GM21576 (cell line): ENCODE measurements around the gene MFSD12.
A peak's percentile ranks its signal among the peaks of the same experiment; 100 is the strongest.
"Not testable (repeated sequence)": the region's sequence is repeated elsewhere in the genome, so short reads cannot be mapped to it uniquely, and the experiment has no call there.

ENCODE experiments used
- ATAC-seq: cut with Tn5 transposase; IDR thresholded peaks from one replicate; pipeline ENCODE4 v1.9.1; 2021; ENCODE audit warnings: mild to moderate bottlenecking, moderate library complexity; ENCODE audit not compliant: unreplicated experiment

The MFSD12 gene

GRCh38 chr19:3510727-3511126, 46.7 kb downstream of the MFSD12 start:
- ATAC-seq = no peak

DNA sequence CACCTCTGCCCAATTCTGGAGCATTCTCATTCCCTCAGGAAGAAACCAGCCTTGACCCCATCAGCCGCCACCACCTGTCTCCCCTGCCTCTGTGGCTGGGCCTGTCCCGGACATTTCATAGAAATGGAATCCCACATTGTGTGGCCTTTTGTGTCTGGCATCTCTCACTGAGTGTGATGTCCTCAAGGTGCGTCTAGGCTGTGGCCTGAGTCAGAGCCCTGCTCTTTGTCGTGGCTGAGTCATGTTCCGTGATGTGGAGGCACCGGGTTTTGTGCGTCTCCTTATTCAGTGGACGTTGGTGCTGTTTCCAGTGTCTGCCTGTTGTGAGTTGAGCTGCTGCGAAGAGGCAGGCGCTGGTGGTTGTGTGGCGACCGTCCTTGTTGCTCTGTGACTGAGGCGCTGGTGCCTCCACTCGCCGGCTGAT, 47.8 kb downstream of the MFSD12 start:
- ATAC-seq = no peak

DNA sequence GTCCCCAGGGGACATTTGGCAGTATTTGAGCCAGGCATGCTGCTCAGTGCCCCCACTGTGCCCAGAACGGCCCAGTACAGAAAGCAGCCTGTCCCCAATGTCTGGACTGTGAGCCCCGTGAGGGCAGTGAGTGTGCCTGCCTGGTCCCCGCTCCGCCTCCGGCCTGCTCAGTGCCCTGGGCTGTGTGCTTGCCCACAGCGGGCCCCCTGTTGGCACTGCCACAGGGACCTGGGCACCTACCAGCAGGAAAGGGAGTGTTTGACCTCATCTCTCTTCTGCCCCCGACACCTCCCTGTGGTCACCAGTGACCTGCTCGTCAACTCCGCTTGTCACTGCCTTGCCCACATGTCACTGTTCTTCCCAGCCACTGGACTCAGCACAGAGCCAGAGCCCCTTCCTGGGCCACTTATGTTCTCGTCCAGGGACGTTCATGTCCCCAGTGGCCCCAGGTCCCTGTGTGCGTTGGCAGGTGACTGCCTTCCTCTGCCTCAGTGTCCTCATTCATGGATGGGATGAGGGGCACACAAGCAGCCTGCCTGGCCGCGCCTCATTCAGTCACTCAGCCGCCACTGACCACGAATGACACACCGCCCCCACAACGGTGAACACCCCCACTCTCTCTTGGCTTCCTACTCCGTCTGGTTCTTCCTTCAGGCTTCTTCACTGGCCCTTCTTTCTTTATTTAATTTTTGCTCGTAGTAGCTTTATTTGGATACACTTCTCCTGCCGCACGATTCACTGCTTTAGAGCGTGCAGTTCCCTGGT, 48.4 kb downstream of the MFSD12 start:
- ATAC-seq = no peak

- not testable (repeated sequence) for ATAC-seq
Observed at GRCh38 chr19:3508121-3508661, 49.2 kb downstream of the MFSD12 start.

DNA sequence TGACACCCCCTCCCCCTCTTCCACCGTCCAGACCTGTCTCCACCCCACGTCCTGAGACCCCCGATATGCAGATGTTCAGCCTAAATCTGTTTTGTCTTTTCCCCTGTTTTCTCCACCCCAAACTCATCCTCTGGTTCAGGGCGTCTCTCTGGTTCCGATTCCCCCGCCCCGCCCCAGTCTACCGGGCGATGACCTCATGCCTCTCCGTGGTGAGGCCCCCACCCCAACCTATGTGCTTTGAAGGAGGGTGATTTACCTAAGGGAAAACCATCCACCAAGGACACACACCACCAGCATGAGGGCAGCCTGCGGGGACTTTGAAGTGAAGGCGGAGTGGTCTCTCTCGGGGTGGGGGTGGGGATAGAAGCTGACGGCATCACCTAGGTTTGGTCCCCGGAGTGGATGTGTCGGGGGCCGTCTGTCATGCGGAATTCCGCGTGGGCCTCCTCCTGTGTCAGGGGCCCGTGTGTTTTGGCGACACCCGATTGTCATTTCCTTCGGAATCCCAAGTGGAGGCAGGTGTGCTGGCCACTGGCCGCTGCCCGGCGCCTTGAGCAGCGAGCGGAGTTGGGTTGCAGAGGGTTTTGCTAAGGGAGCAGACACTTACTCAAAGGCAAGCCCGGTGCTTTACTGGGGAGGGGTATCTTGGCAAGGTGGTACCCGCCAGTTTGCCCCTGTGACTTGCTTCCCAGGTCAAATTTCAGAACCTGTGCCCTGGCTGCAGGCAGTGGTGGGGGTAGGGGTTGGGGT, 49.8 kb downstream of the MFSD12 start:
- ATAC-seq = no peak

- peak; percentile 23 for ATAC-seq
Observed at GRCh38 chr19:3506384-3507340, 50.7 kb downstream of the MFSD12 start.

- peak; percentile 84 for ATAC-seq
Observed at GRCh38 chr19:3505598-3506383, 51.6 kb downstream of the MFSD12 start, which contains the start of gene FZR1. Gene FZR1 (plus strand): TSS chr19:3506311. CDS start chr19:3522990, 16,679 bp downstream.

DNA sequence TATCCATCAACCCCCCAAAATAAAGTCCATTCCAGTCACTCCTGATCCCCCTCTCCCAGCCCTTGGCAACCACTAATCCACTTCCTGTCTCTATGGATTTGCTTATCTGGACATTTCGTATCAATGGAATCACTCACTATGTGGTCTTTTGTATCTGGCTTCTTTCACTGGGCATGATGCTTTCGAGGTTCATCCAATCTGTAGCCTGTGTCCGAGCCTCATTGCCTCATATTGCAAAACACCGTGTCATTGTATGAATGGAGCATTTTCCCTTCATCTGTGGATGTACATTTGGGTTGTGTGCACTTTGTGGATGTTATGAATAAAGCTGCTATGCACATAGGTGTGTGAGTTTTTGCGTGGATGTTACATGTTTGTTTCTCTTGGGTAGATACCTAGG, 52.7 kb downstream of the MFSD12 start:
- ATAC-seq = no peak

GRCh38 chr19:3503036-3503572, 54.3 kb downstream of the MFSD12 start:
- no peak for ATAC-seq

DNA sequence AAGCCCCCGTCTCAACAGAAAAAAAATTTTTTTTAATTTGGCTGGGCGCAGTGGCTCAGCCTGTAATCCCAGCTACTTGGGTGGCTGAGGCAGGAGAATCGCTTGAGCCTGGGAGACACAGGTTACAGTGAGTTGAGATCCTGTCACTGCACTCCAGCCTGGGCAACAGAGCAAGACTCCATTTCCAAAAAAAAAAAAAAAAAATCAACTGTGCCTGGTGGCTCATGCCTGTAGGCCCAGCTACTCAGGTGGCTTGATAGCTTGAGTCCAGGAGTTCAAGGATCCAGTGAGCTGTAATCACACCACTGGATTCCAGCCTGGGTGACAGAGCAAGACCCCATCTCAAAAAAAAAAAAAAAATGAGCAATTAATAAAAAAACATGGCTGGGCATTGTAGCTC, 55.6 kb downstream of the MFSD12 start:
- ATAC-seq = no peak

- ATAC-seq = peak; percentile 83
Observed at GRCh38 chr19:3500429-3501101, 56.8 kb downstream of the MFSD12 start, which contains the start of gene DOHH. Gene DOHH (minus strand): TSS chr19:3500674. CDS start chr19:3496814, 3,860 bp downstream.

GRCh38 chr19:3499738-3500428, 57.5 kb downstream of the MFSD12 start:
- peak; percentile 8 for ATAC-seq

DNA sequence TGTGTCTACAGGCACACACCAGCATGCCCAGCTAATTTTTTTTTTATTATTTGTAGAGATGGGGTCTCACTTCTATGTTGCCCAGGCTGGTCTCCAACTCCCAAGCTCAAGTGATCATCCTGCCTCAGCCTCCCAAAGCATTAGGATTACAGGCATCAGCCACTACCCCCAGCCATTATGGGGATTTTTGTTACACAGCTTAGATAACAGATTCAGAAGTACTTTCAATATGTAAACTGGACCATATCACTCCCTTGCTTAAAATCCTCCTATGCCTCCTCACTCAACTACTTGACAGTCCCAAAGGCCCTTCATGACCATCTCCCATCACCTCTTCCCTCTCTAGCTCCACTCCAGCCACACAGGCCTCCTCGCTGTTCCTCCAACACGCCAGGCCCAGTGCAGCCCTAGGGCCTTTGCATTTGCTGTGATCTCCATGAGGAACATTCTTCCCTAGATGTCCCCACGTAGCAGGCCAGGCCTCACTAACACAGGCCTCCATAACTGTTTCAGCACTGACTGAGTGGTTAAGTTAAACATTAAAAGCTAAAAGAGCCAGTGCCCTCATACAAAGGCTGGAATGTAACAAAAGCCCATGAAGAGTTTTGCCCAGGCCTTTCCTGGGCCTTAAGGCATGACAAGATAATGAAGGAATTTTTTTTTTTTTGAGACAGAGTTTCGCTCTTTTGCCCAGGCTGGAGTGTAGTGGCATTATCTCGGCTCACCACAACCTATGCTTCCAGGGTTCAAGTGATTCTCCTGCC, 59.4 kb downstream of the MFSD12 start:
- no peak for ATAC-seq

GRCh38 chr19:3496392-3497273, 60.8 kb downstream of the MFSD12 start:
- no peak for ATAC-seq

- no peak for ATAC-seq
Observed at GRCh38 chr19:3494559-3494958, 62.8 kb downstream of the MFSD12 start.
